K562 (cell line): ENCODE data around the gene PXK. TPM values are rescaled to one million over a fixed set of nuclear protein-coding genes. Genes with fewer than 3 reads are reported as not detected.

Source experiments
- ATAC-seq: fragments of 200-7000 bp; cut with Tn5 transposase; 3 replicates; pipeline ENCODE4 v1.9.1; 2020; ENCODE audit warnings: moderate library complexity
- BruUV-seq: library from RNA; stranded (reverse); fragments of 400-500 nt; replicated peaks from 2 replicates; lab custom pipeline; 2021; lab: Mats Ljungman, UMichigan
- CTCF ChIA-PET: fragments of 300-600 bp; formaldehyde crosslinking; extraction: SDS; loops from one replicate; lab custom pipeline; 2021; ENCODE audit warnings: low intra/inter-chr PET ratio; lab: Yijun Ruan, JAX
- POLR2A ChIA-PET: fragments of 300-600, 350-650 bp; sonication (Branson Sonifier 250); formaldehyde crosslinking; extraction: SDS; loops from one replicate; lab custom pipeline; 2021; ENCODE audit warnings: antibody characterized with exemption, inconsistent platforms; lab: Yijun Ruan, JAX
- DNase-seq, 4 experiments: peaks; one replicate each; pipeline versions ENCODE4 v3.0.0 to v3.0.0-alpha.2; 2011 to 2018; ENCODE audit warnings: low spot score in 3 of 4, mixed read lengths in 3 of 4; ENCODE audit errors: extremely low read depth in 1 of 4
- FAIRE-seq: peaks from 2 replicates; lab custom pipeline; 2011; peaks lifted over from hg19 to GRCh38; lab: Jason Lieb, UNC
- H2AFZ ChIP-seq: 2 replicates; pipeline ENCODE4 v1.6.0; 2011; ENCODE audit warnings: low read depth, low read length, control low read depth, inconsistent platforms
- H3K27ac ChIP-seq: fragments of 200-600 bp; 3 replicates; pipeline ENCODE4 v1.8.0; 2011; ENCODE audit warnings: low read depth, mild to moderate bottlenecking, control low read depth, inconsistent platforms, low read length, moderate library complexity, mixed read lengths; ENCODE audit errors: extremely low read depth
- H3K27me3 ChIP-seq, 2 experiments: fragments of 300-600 bp in 1 of 2; 2 replicates in 1 of 2; 3 replicates in 1 of 2; pipeline versions ENCODE4 v1.6.0 to v1.8.0; 2011; ENCODE audit warnings: inconsistent platforms in 2 of 2, low read length in 2 of 2, mild to moderate bottlenecking in 1 of 2, mixed read lengths in 1 of 2, moderate library complexity in 1 of 2; ENCODE audit not compliant: control insufficient read depth in 2 of 2, insufficient read depth in 2 of 2
- H3K36me3 ChIP-seq: fragments of 300-600 bp; 3 replicates; pipeline ENCODE4 v1.8.0; 2011; ENCODE audit warnings: mild to moderate bottlenecking, low read length, inconsistent platforms; ENCODE audit not compliant: control insufficient read depth, insufficient read depth
- H3K4me1 ChIP-seq, 2 experiments: fragments of 200-600 bp in 1 of 2; replicated peaks in 1 of 2; 2 replicates in 1 of 2; 3 replicates in 1 of 2; pipeline versions ENCODE4 v1.5.1 to v1.8.0; 2011; ENCODE audit warnings: inconsistent platforms in 2 of 2, low read length in 2 of 2, mild to moderate bottlenecking in 1 of 2, mixed read lengths in 1 of 2, moderate library complexity in 1 of 2; ENCODE audit not compliant: control insufficient read depth in 2 of 2, insufficient read depth in 2 of 2
- H3K4me2 ChIP-seq: 2 replicates; pipeline ENCODE4 v1.6.1; 2011; ENCODE audit warnings: low read length, control low read depth, inconsistent platforms, mixed read lengths; ENCODE audit not compliant: insufficient read depth
- H3K4me3 ChIP-seq: fragments of 200-600 bp; sonication (generic), shearing (Covaris generic); 2 replicates; pipeline ENCODE4 v1.5.1; 2016; ENCODE audit warnings: control low read depth, inconsistent platforms
- H3K79me2 ChIP-seq: fragments of 200-600 bp; 3 replicates; pipeline ENCODE4 v1.8.0; 2011; ENCODE audit warnings: low read length, inconsistent platforms; ENCODE audit not compliant: control insufficient read depth, insufficient read depth
- H3K9ac ChIP-seq, 2 experiments: 2 replicates each; pipeline versions ENCODE4 v1.6.0 to v1.6.1; 2011; ENCODE audit warnings: low read depth in 2 of 2, low read length in 2 of 2, control low read depth in 1 of 2, inconsistent platforms in 1 of 2, mild to moderate bottlenecking in 1 of 2, mixed read lengths in 1 of 2; ENCODE audit not compliant: insufficient read depth in 1 of 2
- H3K9me1 ChIP-seq: one replicate; pipeline ENCODE4 v1.6.0; 2011; ENCODE audit warnings: inconsistent platforms, mild to moderate bottlenecking, low read length, moderate library complexity; ENCODE audit not compliant: control insufficient read depth, insufficient read depth
- H3K9me3 ChIP-seq: replicated peaks from 2 replicates; pipeline ENCODE4 v1.5.1; 2011; ENCODE audit warnings: low read depth, low read length, inconsistent platforms; ENCODE audit not compliant: control insufficient read depth, insufficient read depth
- H4K20me1 ChIP-seq: replicated peaks from 2 replicates; pipeline ENCODE4 v1.6.1; 2011; ENCODE audit warnings: low read length, inconsistent platforms, mixed read lengths; ENCODE audit not compliant: control insufficient read depth, insufficient read depth
- CBX1 ChIP-seq: sonication (generic); IDR thresholded peaks from 2 replicates; pipeline ENCODE4 v1.6.1; 2016; ENCODE audit warnings: antibody characterized with exemption, low read depth, mild to moderate bottlenecking
- DMBX1 ChIP-seq: fragments of 250-450 bp; sonication (Bioruptor Pico); IDR thresholded peaks from 2 replicates; pipeline ENCODE4 v1.8.0; 2022; ENCODE audit warnings: inconsistent platforms, mild to moderate bottlenecking, moderate library complexity, borderline replicate concordance
- FOXP1 ChIP-seq: sonication (generic); formaldehyde crosslinking; IDR thresholded peaks from 2 replicates; pipeline ENCODE4 v1.8.0; 2022; ENCODE audit warnings: mild to moderate bottlenecking, missing genetic modification reagents
- ID3 ChIP-seq, 2 experiments: fragments of 250-450 bp in 1 of 2; fragments of 450-650 bp in 1 of 2; sonication (Bioruptor Pico) in 1 of 2; IDR thresholded peaks; 2 replicates each; pipeline versions ENCODE4 v1.6.1 to v1.8.0; 2016 to 2021; ENCODE audit warnings: mild to moderate bottlenecking in 2 of 2, moderate library complexity in 2 of 2, missing compliant biosample characterization in 1 of 2, missing genetic modification characterization in 1 of 2
- IFI16 ChIP-seq: fragments of 250-450 bp; sonication (Bioruptor Pico); IDR thresholded peaks from 2 replicates; pipeline ENCODE4 v2.1.2; 2022; ENCODE audit warnings: mild to moderate bottlenecking, inconsistent platforms
- NEUROD1 ChIP-seq: fragments of 150-350 bp; IDR thresholded peaks from 2 replicates; pipeline ENCODE4 v1.6.1; 2014; ENCODE audit warnings: borderline replicate concordance, low read length, low read depth; ENCODE audit not compliant: partially characterized antibody
- NR2C2 ChIP-seq, 2 experiments: fragments of 200-800 bp in 1 of 2; sonication (Bioruptor generic) in 1 of 2; sonication (generic) in 1 of 2; formaldehyde crosslinking in 1 of 2; IDR thresholded peaks; 2 replicates each; pipeline versions ENCODE4 v1.6.1 to v1.8.0; 2016 to 2022; ENCODE audit warnings: mild to moderate bottlenecking in 1 of 2, missing compliant biosample characterization in 1 of 2, missing genetic modification characterization in 1 of 2, missing genetic modification reagents in 1 of 2
- SMAD1 ChIP-seq: fragments of 150-350 bp; IDR thresholded peaks from 2 replicates; pipeline ENCODE4 v1.6.1; 2014; ENCODE audit warnings: low read length, low read depth; ENCODE audit not compliant: partially characterized antibody
- SNIP1 ChIP-seq: fragments of 450-650 bp; IDR thresholded peaks from 2 replicates; pipeline ENCODE4 v1.7.1; 2017; ENCODE audit warnings: low read depth, mild to moderate bottlenecking
- TFAM ChIP-seq: fragments of 250-450 bp; sonication (Bioruptor Pico); conservative IDR thresholded peaks from 2 replicates; pipeline ENCODE4 v1.5.0; 2021; ENCODE audit warnings: mild to moderate bottlenecking, moderate library complexity
- TSC22D4 ChIP-seq: fragments of 450-650 bp; IDR thresholded peaks from 2 replicates; pipeline ENCODE4 v1.6.1; 2016; ENCODE audit warnings: missing genetic modification characterization, missing biosample characterization, control low read depth
- ZNF239 ChIP-seq: fragments of 250-450 bp; sonication (Bioruptor Pico); IDR thresholded peaks from 2 replicates; pipeline ENCODE4 v1.4.0; 2020; ENCODE audit warnings: mild to moderate bottlenecking
- ZNF586 ChIP-seq: fragments of 450-650 bp; formaldehyde crosslinking; conservative IDR thresholded peaks from 2 replicates; pipeline ENCODE4 v1.4.0; 2020; ENCODE audit warnings: mild to moderate bottlenecking, moderate library complexity
- ZNF79 ChIP-seq: fragments of 250-450 bp; sonication (Bioruptor Pico); IDR thresholded peaks from 2 replicates; pipeline ENCODE4 v1.4.0; 2020; ENCODE audit warnings: low read depth, mild to moderate bottlenecking, moderate library complexity
- WGBS: fragments of 100-300 bp; shearing (Covaris generic); methylation state at CpG from one replicate; pipeline ENCODE4 v1.1.6; 2016; ENCODE audit warnings: low coverage, mixed read lengths; ENCODE audit not compliant: insufficient coverage; ENCODE audit errors: missing lambda C conversion rate; 5-methylcytosine and 5-hydroxymethylcytosine counted together
- in situ Hi-C: fragments of 300-500 bp; cut with MboI; formaldehyde crosslinking; loops from 4 replicates; pipeline ENCODE4 v1.15.0; 2018; ENCODE audit warnings: inconsistent platforms, mixed read lengths
- intact Hi-C: fragments of 100-400 bp; cut with micrococcal nuclease; formaldehyde crosslinking; loops from 2 replicates; pipeline ENCODE4 v1.14.2; 2022
- polyA plus RNA-seq, 8 experiments: library from polyadenylated mRNA; depleted of rRNA in 4 of 8; stranded (reverse) in 5 of 8; unstranded in 3 of 8; fragments of >200 nt; fragmentation: Nextera tagmentation in 2 of 8; fragmentation: Illumina TruSeq in 1 of 8; extraction: Ambion mirVana in 2 of 8; extraction: Trizol in 1 of 8; gene quantifications; 2 replicates each; pipeline versions ENCODE4 v1.2.1 to v1.2.3, GENCODE V29; 2011 to 2014; ENCODE audit warnings: inconsistent platforms in 1 of 8, missing spikeins in 1 of 8
- total RNA-seq, 7 experiments: library from RNA; depleted of rRNA in 6 of 7; stranded (reverse); fragments of >200 nt in 6 of 7; fragmentation: Illumina TruSeq in 2 of 7; extraction: Trizol in 2 of 7; gene quantifications; 2 replicates each; pipeline versions ENCODE4 v1.2.1 to v1.2.3, GENCODE V29; 2011 to 2021; ENCODE audit warnings: low replicate concordance in 1 of 7
- TF ChIP-seq, protein P1 (sequence below), 2 experiments: fragments of 200-800 bp in 1 of 2; sonication (Bioruptor generic) in 1 of 2; sonication (generic) in 1 of 2; formaldehyde crosslinking in 1 of 2; IDR thresholded peaks in 1 of 2; conservative IDR thresholded peaks in 1 of 2; 2 replicates each; pipeline versions ENCODE4 v1.5.0 to v1.6.1; 2016 to 2020; ENCODE audit warnings: missing compliant biosample characterization in 1 of 2, missing genetic modification characterization in 1 of 2, missing genetic modification reagents in 1 of 2
- TF ChIP-seq, protein P2 (sequence below): sonication (generic); formaldehyde crosslinking; IDR thresholded peaks from 2 replicates; pipeline ENCODE4 v1.8.1; 2023; ENCODE audit warnings: mild to moderate bottlenecking, missing genetic modification reagents

PXK gene
- total and polyA plus RNA-seq, 9 of the 15 experiments (the other 6 are each of a cell fraction or from before 2014, with no cell fraction given): 3.3 to 19.9 (median 11.3) TPM

GRCh38 chr3:58403513-58404109 lies 70.9 kb downstream of the PXK start:
- H3K27ac ChIP-seq: no peak overlapping the region
- H3K79me2 ChIP-seq: no peaks in the 10 kb centered on the region
- H3K4me1 ChIP-seq: no peaks in the 10 kb centered on the region; a peak in 1 of 5 replicates
- H2AFZ ChIP-seq: no peak overlapping the region
- no peaks in the 10 kb centered on the region for H3K27me3 ChIP-seq
- no TSS peak for BruUV-seq
- peaks cover 8% of the 10 kb centered on the region; the same call in 1 of the 3 replicates for H3K36me3 ChIP-seq
- in situ Hi-C loops (no loop called here), intact Hi-C loops (no loop called here)
- no peaks in the 10 kb centered on the region for H3K9me3 ChIP-seq
- no peaks in the 10 kb centered on the region for H4K20me1 ChIP-seq
- H3K4me2 ChIP-seq: no peak overlapping the region
- no peaks in the 10 kb centered on the region for H3K9me1 ChIP-seq
- FAIRE-seq (no peak), DNase-seq (no peak), ATAC-seq (no peak)
- CTCF ChIA-PET: no interaction called here
- 73% methylated on average over 6 of the region's 6 CpGs for WGBS
- POLR2A ChIA-PET: no interaction called here
- no peak overlapping the region for H3K4me3 ChIP-seq
- no peak overlapping the region for H3K9ac ChIP-seq
- TF ChIP-seq, protein P1, sequence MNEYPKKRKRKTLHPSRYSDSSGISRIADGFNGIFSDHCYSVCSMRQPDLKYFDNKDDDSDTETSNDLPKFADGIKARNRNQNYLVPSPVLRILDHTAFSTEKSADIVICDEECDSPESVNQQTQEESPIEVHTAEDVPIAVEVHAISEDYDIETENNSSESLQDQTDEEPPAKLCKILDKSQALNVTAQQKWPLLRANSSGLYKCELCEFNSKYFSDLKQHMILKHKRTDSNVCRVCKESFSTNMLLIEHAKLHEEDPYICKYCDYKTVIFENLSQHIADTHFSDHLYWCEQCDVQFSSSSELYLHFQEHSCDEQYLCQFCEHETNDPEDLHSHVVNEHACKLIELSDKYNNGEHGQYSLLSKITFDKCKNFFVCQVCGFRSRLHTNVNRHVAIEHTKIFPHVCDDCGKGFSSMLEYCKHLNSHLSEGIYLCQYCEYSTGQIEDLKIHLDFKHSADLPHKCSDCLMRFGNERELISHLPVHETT (CRISPR knock-in tag; conservative IDR thresholded peaks at IDR 0.05 in 1 of 2, IDR thresholded peaks at IDR 0.05 in 1 of 2): no peak
- TF ChIP-seq ZNF586 (CRISPR knock-in tag) (no peak), NR2C2 (CRISPR knock-in tag; IDR thresholded peaks at IDR 0.05) (no peak), NR2C2 (tag; IDR thresholded peaks at IDR 0.05) (no peak), SNIP1 (no peak), ZNF79 (CRISPR knock-in tag) (no peak), FOXP1 (CRISPR knock-in tag) (no peak), TSC22D4 (tag) (no peak), ZNF239 (no peak), CBX1 (no peak), NEUROD1 (no peak), TFAM (CRISPR knock-in tag) (no peak), SMAD1 (no peak), DMBX1 (no peak), IFI16 (CRISPR knock-in tag) (no peak), ID3 (CRISPR knock-in tag; IDR thresholded peaks at IDR 0.05) (no peak), ID3 (tag; IDR thresholded peaks at IDR 0.05) (no peak)
- TF ChIP-seq, protein P2, sequence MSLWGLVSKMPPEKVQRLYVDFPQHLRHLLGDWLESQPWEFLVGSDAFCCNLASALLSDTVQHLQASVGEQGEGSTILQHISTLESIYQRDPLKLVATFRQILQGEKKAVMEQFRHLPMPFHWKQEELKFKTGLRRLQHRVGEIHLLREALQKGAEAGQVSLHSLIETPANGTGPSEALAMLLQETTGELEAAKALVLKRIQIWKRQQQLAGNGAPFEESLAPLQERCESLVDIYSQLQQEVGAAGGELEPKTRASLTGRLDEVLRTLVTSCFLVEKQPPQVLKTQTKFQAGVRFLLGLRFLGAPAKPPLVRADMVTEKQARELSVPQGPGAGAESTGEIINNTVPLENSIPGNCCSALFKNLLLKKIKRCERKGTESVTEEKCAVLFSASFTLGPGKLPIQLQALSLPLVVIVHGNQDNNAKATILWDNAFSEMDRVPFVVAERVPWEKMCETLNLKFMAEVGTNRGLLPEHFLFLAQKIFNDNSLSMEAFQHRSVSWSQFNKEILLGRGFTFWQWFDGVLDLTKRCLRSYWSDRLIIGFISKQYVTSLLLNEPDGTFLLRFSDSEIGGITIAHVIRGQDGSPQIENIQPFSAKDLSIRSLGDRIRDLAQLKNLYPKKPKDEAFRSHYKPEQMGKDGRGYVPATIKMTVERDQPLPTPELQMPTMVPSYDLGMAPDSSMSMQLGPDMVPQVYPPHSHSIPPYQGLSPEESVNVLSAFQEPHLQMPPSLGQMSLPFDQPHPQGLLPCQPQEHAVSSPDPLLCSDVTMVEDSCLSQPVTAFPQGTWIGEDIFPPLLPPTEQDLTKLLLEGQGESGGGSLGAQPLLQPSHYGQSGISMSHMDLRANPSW (CRISPR knock-in tag): no peak
